SK-N-SH (cell line): ENCODE results near the gene PYGB. TPM values are rescaled to one million over a fixed set of nuclear protein-coding genes. Genes with fewer than 3 reads are reported as not detected.

Experiments used
- CTCF ChIA-PET: fragments of 300-600, 350-600 bp; formaldehyde crosslinking; extraction: SDS; loops from one replicate; lab custom pipeline; 2021; lab: Yijun Ruan, JAX
- POLR2A ChIA-PET: fragments of 350-600 bp; sonication (Branson Sonifier 250); formaldehyde crosslinking; extraction: SDS; loops from one replicate; lab custom pipeline; 2020; ENCODE audit warnings: antibody characterized with exemption, inconsistent platforms; lab: Yijun Ruan, JAX
- DNase-seq: peaks from one replicate; pipeline ENCODE4 v3.0.0; 2012
- H2AFZ ChIP-seq: fragments of 200-600 bp; sonication (generic); 2 replicates; pipeline ENCODE4 v1.8.1; 2016; ENCODE audit warnings: antibody characterized with exemption, mild to moderate bottlenecking, low read depth
- H3F3A ChIP-seq: fragments of 200-600 bp; sonication (generic); replicated peaks from 2 replicates; pipeline ENCODE3; 2016; ENCODE audit warnings: antibody characterized with exemption, mild to moderate bottlenecking; ENCODE audit not compliant: insufficient read depth
- H3K27ac ChIP-seq, 2 experiments: fragments of 200-500 bp in 1 of 2; fragments of 200-600 bp in 1 of 2; sonication (Bioruptor generic) in 1 of 2; sonication (generic), shearing (Covaris generic) in 1 of 2; 2 replicates each; pipeline versions ENCODE4 v1.5.1 to v1.6.1; 2014 to 2016; ENCODE audit warnings: low read depth in 2 of 2, inconsistent platforms in 1 of 2, low read length in 1 of 2, mild to moderate bottlenecking in 1 of 2, mixed read lengths in 1 of 2
- H3K27me3 ChIP-seq: fragments of 200-600 bp; sonication (generic), shearing (Covaris generic); 2 replicates; pipeline ENCODE4 v1.6.1; 2016; ENCODE audit warnings: mixed run types; ENCODE audit not compliant: insufficient read depth
- H3K36me3 ChIP-seq, 2 experiments: fragments of 200-500 bp in 1 of 2; fragments of 200-600 bp in 1 of 2; sonication (Bioruptor generic) in 1 of 2; sonication (generic) in 1 of 2; replicated peaks in 1 of 2; 2 replicates each; pipeline versions ENCODE3 to v1.5.1; 2014 to 2016; ENCODE audit warnings: low read length in 1 of 2, mild to moderate bottlenecking in 1 of 2; ENCODE audit not compliant: insufficient read depth in 2 of 2, control insufficient read depth in 1 of 2
- H3K4me1 ChIP-seq, 2 experiments: fragments of 200-500 bp in 1 of 2; fragments of 200-600 bp in 1 of 2; sonication (Bioruptor generic) in 1 of 2; sonication (generic), shearing (Covaris generic) in 1 of 2; 2 replicates each; pipeline versions ENCODE4 v1.5.1 to v1.6.1; 2014 to 2016; ENCODE audit warnings: low read depth in 1 of 2, low read length in 1 of 2, mixed run types in 1 of 2; ENCODE audit not compliant: insufficient read depth in 2 of 2, control insufficient read depth in 1 of 2
- H3K4me2 ChIP-seq: fragments of 200-600 bp; sonication (generic), shearing (Covaris generic); 2 replicates; pipeline ENCODE4 v1.6.1; 2017; ENCODE audit warnings: mixed run types
- H3K4me3 ChIP-seq, 2 experiments: fragments of 200-500 bp in 1 of 2; fragments of 200-600 bp in 1 of 2; sonication (Bioruptor generic) in 1 of 2; sonication (generic), shearing (Covaris generic) in 1 of 2; 2 replicates each; pipeline versions ENCODE4 v1.5.1 to v1.8.1; 2014 to 2016; ENCODE audit warnings: low read depth in 2 of 2, inconsistent platforms in 1 of 2, low read length in 1 of 2, mild to moderate bottlenecking in 1 of 2, mixed read lengths in 1 of 2, moderate library complexity in 1 of 2
- H3K79me2 ChIP-seq: fragments of 200-600 bp; sonication (generic); 2 replicates; pipeline ENCODE4 v1.8.1; 2017; ENCODE audit warnings: mild to moderate bottlenecking; ENCODE audit not compliant: insufficient read depth
- H3K9ac ChIP-seq: fragments of 200-600 bp; sonication (generic); 2 replicates; pipeline ENCODE4 v1.6.1; 2017; ENCODE audit warnings: mixed run types
- H3K9me2 ChIP-seq: fragments of 200-600 bp; sonication (generic); 2 replicates; pipeline ENCODE4 v1.6.1; 2017; ENCODE audit warnings: mixed run types
- H3K9me3 ChIP-seq: fragments of 200-600 bp; sonication (generic); 2 replicates; pipeline ENCODE4 v1.6.1; 2017; ENCODE audit warnings: mixed run types, mild to moderate bottlenecking, moderate library complexity
- H4K20me1 ChIP-seq: fragments of 200-600 bp; sonication (generic); 2 replicates; pipeline ENCODE4 v1.6.1; 2017; ENCODE audit warnings: mild to moderate bottlenecking, mixed run types; ENCODE audit not compliant: insufficient read depth
- CHD2 ChIP-seq: fragments of 150-350 bp; IDR thresholded peaks from 2 replicates; pipeline ENCODE4 v1.6.1; 2018; ENCODE audit warnings: low read length; ENCODE audit not compliant: partially characterized antibody
- EP300 ChIP-seq, 2 experiments: IDR thresholded peaks; 2 replicates each; pipeline versions ENCODE4 v1.4.0 to v1.6.1; 2012; ENCODE audit warnings: borderline replicate concordance in 1 of 2, low read depth in 1 of 2, low read length in 1 of 2
- FOSL2 ChIP-seq: IDR thresholded peaks from 2 replicates; pipeline ENCODE4 v1.4.0; 2012; ENCODE audit warnings: low read depth, mild to moderate bottlenecking, moderate library complexity, borderline replicate concordance
- FOXJ3 ChIP-seq: sonication (generic); formaldehyde crosslinking; IDR thresholded peaks from 2 replicates; pipeline ENCODE4 v1.5.1; 2020; ENCODE audit warnings: mild to moderate bottlenecking, missing genetic modification reagents
- FOXM1 ChIP-seq: IDR thresholded peaks from 2 replicates; pipeline ENCODE4 v1.4.0; 2012; ENCODE audit warnings: low read depth, mild to moderate bottlenecking
- JUND ChIP-seq: IDR thresholded peaks from 2 replicates; pipeline ENCODE4 v1.4.0; 2012
- MEF2A ChIP-seq: IDR thresholded peaks from 2 replicates; pipeline ENCODE4 v1.4.0; 2012; ENCODE audit warnings: low read depth, borderline replicate concordance
- MXI1 ChIP-seq: IDR thresholded peaks from 2 replicates; pipeline ENCODE4 v1.6.1; 2012; ENCODE audit warnings: mild to moderate bottlenecking, low read depth, low read length, improper control_type of control experiment
- NRF1 ChIP-seq: IDR thresholded peaks from 2 replicates; pipeline ENCODE4 v1.6.1; 2012; ENCODE audit warnings: low read depth, mild to moderate bottlenecking, low read length
- RAD21 ChIP-seq: IDR thresholded peaks from 2 replicates; pipeline ENCODE4 v1.6.1; 2012; ENCODE audit warnings: mild to moderate bottlenecking, low read length
- RCOR1 ChIP-seq: fragments of 150-350 bp; IDR thresholded peaks from 2 replicates; pipeline ENCODE4 v1.6.1; 2017; ENCODE audit warnings: antibody characterized with exemption, low read length
- RFX5 ChIP-seq: IDR thresholded peaks from 2 replicates; pipeline ENCODE4 v1.6.1; 2012; ENCODE audit warnings: mild to moderate bottlenecking, improper control_type of control experiment, low read length
- SMC3 ChIP-seq: IDR thresholded peaks from 2 replicates; pipeline ENCODE4 v1.6.1; 2012; ENCODE audit warnings: low read depth, low read length, improper control_type of control experiment
- TEAD4 ChIP-seq: IDR thresholded peaks from 2 replicates; pipeline ENCODE4 v1.4.0; 2012; ENCODE audit warnings: mild to moderate bottlenecking, borderline replicate concordance; ENCODE audit not compliant: insufficient read depth
- WGBS: methylation state at CpG from one replicate; pipeline ENCODE4 v1.1.6; 2017; ENCODE audit warnings: low lambda C conversion rate; 5-methylcytosine and 5-hydroxymethylcytosine counted together
- polyA plus RNA-seq, 3 experiments: library from polyadenylated mRNA; depleted of rRNA; stranded (reverse); fragments of >200 nt; gene quantifications; 2 replicates each; pipeline ENCODE4 v1.2.3, GENCODE V29; 2012
- TF ChIP-seq, protein P1 (sequence below): IDR thresholded peaks from 2 replicates; pipeline ENCODE4 v1.4.0; 2012; ENCODE audit warnings: low read depth, borderline replicate concordance
- TF ChIP-seq, protein P2 (sequence below): IDR thresholded peaks from 2 replicates; pipeline ENCODE4 v1.4.0; 2012; ENCODE audit warnings: low read depth, borderline replicate concordance
- TF ChIP-seq, protein P3 (sequence below): fragments of 150-350 bp; IDR thresholded peaks from 2 replicates; pipeline ENCODE4 v1.6.1; 2016; ENCODE audit warnings: mild to moderate bottlenecking, low read depth, low read length
- TF ChIP-seq, protein P4 (sequence below): IDR thresholded peaks from 2 replicates; pipeline ENCODE4; 2012
- TF ChIP-seq, protein P5 (sequence below): IDR thresholded peaks from 2 replicates; pipeline ENCODE4 v1.4.0; 2012; ENCODE audit warnings: low read depth

The PYGB gene
- polyA plus RNA-seq, 1 of the 3 experiments (the other 2 are of a cell fraction): 35.8 TPM

DNA sequence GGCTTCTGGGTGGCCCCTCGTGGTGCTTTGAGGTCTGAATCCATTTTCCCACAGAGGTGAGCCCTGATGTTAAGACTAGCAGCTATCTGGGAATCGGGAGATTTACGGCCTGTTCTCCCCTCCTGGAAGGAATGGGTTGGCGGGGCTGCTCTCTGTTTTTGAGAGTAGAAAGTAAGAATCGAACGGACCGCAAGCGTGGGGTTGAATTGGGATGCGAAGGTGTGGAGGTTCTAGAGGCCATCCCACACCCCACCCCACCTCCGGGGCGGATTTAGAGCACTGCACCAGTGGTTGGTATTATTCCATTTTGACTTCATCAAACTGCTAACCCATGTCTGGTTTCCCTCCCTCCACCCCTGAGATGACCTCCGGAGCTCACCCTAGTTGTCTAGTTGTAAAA lies 11.5 kb downstream of the PYGB start:
- H3K79me2 ChIP-seq: peaks cover 69% of the 10 kb centered on the region
- WGBS: 92% methylated on average over 11 of the region's 12 CpGs

More for the DNA sequence above, 11.5 kb downstream of the PYGB start:
- Histone ChIP-seq H3K4me3 (no peak overlapping the region), H3K27ac (no peak overlapping the region), H3K9ac (no peak overlapping the region), H3F3A (no peaks in the 10 kb centered on the region), H3K4me1 (peaks cover 0 to 26% of the 10 kb centered on the region in 2 experiments; a peak in 2 of 4 replicates), H3K9me2 (no peaks in the 10 kb centered on the region), H3K27me3 (no peaks in the 10 kb centered on the region), H3K36me3 (peaks cover 15 to 35% of the 10 kb centered on the region in 2 experiments), H4K20me1 (peaks cover 50% of the 10 kb centered on the region), H2AFZ (no peak overlapping the region), H3K4me2 (no peak overlapping the region), H3K9me3 (no peaks in the 10 kb centered on the region)
- POLR2A ChIA-PET: no interaction called here
- CTCF ChIA-PET: interaction anchor here (1.6 kb wide), 1 partner anchor 12 kb away, joined by 4 read pairs; no protein-coding TSS in a partner anchor
- TF ChIP-seq NRF1 (no peak), FOSL2 (no peak), JUND (no peak), FOXM1 (no peak), RCOR1 (no peak), MEF2A (no peak), FOXJ3 (CRISPR knock-in tag) (no peak), RAD21 (no peak), RFX5 (no peak), SMC3 (no peak), CHD2 (no peak), TEAD4 (no peak), MXI1 (no peak), EP300 (IDR thresholded peaks at IDR 0.05; ENCODE audit: borderline replicate concordance in 1 of 2, low read depth in 1 of 2, low read length in 1 of 2) (no peak)
- TF ChIP-seq, protein P1, sequence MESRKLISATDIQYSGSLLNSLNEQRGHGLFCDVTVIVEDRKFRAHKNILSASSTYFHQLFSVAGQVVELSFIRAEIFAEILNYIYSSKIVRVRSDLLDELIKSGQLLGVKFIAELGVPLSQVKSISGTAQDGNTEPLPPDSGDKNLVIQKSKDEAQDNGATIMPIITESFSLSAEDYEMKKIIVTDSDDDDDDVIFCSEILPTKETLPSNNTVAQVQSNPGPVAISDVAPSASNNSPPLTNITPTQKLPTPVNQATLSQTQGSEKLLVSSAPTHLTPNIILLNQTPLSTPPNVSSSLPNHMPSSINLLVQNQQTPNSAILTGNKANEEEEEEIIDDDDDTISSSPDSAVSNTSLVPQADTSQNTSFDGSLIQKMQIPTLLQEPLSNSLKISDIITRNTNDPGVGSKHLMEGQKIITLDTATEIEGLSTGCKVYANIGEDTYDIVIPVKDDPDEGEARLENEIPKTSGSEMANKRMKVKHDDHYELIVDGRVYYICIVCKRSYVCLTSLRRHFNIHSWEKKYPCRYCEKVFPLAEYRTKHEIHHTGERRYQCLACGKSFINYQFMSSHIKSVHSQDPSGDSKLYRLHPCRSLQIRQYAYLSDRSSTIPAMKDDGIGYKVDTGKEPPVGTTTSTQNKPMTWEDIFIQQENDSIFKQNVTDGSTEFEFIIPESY: no peak
- TF ChIP-seq, protein P2, sequence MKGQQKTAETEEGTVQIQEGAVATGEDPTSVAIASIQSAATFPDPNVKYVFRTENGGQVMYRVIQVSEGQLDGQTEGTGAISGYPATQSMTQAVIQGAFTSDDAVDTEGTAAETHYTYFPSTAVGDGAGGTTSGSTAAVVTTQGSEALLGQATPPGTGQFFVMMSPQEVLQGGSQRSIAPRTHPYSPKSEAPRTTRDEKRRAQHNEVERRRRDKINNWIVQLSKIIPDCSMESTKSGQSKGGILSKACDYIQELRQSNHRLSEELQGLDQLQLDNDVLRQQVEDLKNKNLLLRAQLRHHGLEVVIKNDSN: no peak
- TF ChIP-seq, protein P3, sequence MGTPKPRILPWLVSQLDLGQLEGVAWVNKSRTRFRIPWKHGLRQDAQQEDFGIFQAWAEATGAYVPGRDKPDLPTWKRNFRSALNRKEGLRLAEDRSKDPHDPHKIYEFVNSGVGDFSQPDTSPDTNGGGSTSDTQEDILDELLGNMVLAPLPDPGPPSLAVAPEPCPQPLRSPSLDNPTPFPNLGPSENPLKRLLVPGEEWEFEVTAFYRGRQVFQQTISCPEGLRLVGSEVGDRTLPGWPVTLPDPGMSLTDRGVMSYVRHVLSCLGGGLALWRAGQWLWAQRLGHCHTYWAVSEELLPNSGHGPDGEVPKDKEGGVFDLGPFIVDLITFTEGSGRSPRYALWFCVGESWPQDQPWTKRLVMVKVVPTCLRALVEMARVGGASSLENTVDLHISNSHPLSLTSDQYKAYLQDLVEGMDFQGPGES: no peak
- TF ChIP-seq, protein P4, sequence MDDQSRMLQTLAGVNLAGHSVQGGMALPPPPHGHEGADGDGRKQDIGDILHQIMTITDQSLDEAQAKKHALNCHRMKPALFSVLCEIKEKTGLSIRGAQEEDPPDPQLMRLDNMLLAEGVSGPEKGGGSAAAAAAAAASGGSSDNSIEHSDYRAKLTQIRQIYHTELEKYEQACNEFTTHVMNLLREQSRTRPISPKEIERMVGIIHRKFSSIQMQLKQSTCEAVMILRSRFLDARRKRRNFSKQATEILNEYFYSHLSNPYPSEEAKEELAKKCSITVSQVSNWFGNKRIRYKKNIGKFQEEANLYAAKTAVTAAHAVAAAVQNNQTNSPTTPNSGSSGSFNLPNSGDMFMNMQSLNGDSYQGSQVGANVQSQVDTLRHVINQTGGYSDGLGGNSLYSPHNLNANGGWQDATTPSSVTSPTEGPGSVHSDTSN: no peak
- TF ChIP-seq, protein P5, sequence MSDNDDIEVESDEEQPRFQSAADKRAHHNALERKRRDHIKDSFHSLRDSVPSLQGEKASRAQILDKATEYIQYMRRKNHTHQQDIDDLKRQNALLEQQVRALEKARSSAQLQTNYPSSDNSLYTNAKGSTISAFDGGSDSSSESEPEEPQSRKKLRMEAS: no peak
- no peak for DNase-seq
